Sigmoid colon (tissue), 3 donors: Measurements from ENCODE around the gene RAP2B.

Experiments
- POLR2A ChIP-seq, 2 donors: fragments of 450-650 bp; IDR thresholded peaks; one replicate each; pipeline ENCODE4 v1.6.1; 2016; ENCODE audit warnings: antibody characterized with exemption in 2 of 2, mild to moderate bottlenecking in 2 of 2, moderate library complexity in 2 of 2
- TF ChIP-seq, protein P1 (sequence below), 4 experiments: fragments of 450-650 bp in 3 of 4; fragments of 200-600 bp in 1 of 4; IDR thresholded peaks; one replicate each; pipeline ENCODE4 v1.5.1; 2016 to 2019; ENCODE audit warnings: antibody characterized with exemption in 4 of 4, mild to moderate bottlenecking in 3 of 4, moderate library complexity in 2 of 4

DNA sequence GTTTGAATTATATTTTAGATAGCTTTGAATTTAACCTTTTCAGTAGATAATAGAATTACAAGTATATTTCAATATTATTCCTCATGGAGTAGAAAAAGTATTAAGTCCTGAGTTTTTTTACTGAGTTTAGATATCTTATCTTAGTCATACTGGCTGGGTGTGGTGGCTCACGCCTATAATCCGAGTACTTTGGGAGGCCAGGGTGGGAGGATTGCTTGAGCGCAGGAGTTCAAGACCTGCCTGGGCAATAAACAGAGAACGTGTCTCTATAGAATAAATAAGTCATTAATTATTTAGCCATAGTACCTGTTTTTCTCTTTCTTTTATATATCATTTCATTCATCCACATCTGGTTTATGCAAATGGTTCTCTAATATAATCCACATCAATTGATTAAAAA lies 9.9 kb downstream of the RAP2B start:
- TF ChIP-seq, protein P1, sequence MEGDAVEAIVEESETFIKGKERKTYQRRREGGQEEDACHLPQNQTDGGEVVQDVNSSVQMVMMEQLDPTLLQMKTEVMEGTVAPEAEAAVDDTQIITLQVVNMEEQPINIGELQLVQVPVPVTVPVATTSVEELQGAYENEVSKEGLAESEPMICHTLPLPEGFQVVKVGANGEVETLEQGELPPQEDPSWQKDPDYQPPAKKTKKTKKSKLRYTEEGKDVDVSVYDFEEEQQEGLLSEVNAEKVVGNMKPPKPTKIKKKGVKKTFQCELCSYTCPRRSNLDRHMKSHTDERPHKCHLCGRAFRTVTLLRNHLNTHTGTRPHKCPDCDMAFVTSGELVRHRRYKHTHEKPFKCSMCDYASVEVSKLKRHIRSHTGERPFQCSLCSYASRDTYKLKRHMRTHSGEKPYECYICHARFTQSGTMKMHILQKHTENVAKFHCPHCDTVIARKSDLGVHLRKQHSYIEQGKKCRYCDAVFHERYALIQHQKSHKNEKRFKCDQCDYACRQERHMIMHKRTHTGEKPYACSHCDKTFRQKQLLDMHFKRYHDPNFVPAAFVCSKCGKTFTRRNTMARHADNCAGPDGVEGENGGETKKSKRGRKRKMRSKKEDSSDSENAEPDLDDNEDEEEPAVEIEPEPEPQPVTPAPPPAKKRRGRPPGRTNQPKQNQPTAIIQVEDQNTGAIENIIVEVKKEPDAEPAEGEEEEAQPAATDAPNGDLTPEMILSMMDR (IDR thresholded peaks at IDR 0.05) = no peak
- no peak for TF ChIP-seq POLR2A (IDR thresholded peaks at IDR 0.05)
